Measurements from ENCODE around the gene FCRL3. TPM values are rescaled to one million over a fixed set of nuclear protein-coding genes. Genes with fewer than 3 reads are reported as not detected.
"Not testable (repeated sequence)": the region's sequence is repeated elsewhere in the genome, so short reads cannot be mapped to it uniquely, and the experiment has no call there.

Gene FCRL3
- polyA plus RNA-seq (2012; ENCODE audit: insufficient read depth, insufficient read length, low read depth), result not detected

DNA sequence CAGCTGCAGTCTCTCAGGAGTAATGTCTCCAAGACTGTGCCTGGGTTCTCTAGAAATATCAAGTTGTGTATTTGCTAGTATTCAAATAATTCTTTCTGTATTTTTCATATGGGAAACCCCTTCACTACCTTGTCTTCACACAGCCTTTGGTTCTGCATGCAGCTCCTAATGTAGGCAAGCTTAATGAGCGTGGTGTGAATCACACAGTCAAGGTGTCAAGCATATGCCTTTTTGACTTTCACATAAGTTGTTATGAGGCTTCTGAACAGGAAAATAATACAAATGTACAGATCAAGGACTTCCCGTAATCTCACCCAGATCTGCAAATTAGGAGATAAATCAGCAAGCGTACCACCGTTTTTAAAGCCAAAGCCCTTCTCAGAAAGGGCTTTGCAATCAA, at the start of gene FCRL3:
Gene FCRL3 (minus strand): TSS at position 38 of the 400 bp plus-strand sequence. CDS start 280 bp downstream, outside the sequence.
- Histone ChIP-seq H3K4me1 (no peaks in the 10 kb centered on the region), H3K36me3 (no peaks in the 10 kb centered on the region), H3K4me3 (ENCODE audit: low read depth, low read length) (no peak within 1 kb of the TSS), H3K9me3 (no peaks in the 10 kb centered on the region), H3K27me3 (no peaks in the 10 kb centered on the region)
- DNase-seq, result no peak
- TF ChIP-seq, protein P1, sequence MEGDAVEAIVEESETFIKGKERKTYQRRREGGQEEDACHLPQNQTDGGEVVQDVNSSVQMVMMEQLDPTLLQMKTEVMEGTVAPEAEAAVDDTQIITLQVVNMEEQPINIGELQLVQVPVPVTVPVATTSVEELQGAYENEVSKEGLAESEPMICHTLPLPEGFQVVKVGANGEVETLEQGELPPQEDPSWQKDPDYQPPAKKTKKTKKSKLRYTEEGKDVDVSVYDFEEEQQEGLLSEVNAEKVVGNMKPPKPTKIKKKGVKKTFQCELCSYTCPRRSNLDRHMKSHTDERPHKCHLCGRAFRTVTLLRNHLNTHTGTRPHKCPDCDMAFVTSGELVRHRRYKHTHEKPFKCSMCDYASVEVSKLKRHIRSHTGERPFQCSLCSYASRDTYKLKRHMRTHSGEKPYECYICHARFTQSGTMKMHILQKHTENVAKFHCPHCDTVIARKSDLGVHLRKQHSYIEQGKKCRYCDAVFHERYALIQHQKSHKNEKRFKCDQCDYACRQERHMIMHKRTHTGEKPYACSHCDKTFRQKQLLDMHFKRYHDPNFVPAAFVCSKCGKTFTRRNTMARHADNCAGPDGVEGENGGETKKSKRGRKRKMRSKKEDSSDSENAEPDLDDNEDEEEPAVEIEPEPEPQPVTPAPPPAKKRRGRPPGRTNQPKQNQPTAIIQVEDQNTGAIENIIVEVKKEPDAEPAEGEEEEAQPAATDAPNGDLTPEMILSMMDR (IDR thresholded peaks at IDR 0.05; ENCODE audit: low read depth, low read length), result no peak

GRCh38 chr1:157748262-157748817, 47.8 kb upstream of the FCRL3 start:
- DNase-seq, result no peak
- no peak overlapping the region for H3K4me3 ChIP-seq (ENCODE audit: low read depth, low read length)
- no peaks in the 10 kb centered on the region for H3K36me3 ChIP-seq
- no peaks in the 10 kb centered on the region for H3K4me1 ChIP-seq
- no peaks in the 10 kb centered on the region for H3K9me3 ChIP-seq
- H3K27me3 ChIP-seq, result no peaks in the 10 kb centered on the region
- TF ChIP-seq, protein P1 (IDR thresholded peaks at IDR 0.05; ENCODE audit: low read depth, low read length), result no peak

- H3K27me3 ChIP-seq, result no peaks in the 10 kb centered on the region
- DNase-seq, result no peak
- H3K36me3 ChIP-seq, result no peaks in the 10 kb centered on the region
- TF ChIP-seq, protein P1 (IDR thresholded peaks at IDR 0.05; ENCODE audit: low read depth, low read length), result no peak
- H3K4me1 ChIP-seq, result no peaks in the 10 kb centered on the region
- no peak overlapping the region for H3K4me3 ChIP-seq (ENCODE audit: low read depth, low read length)
- H3K9me3 ChIP-seq, result no peaks in the 10 kb centered on the region
Observed at GRCh38 chr1:157739229-157739901, 38.8 kb upstream of the FCRL3 start.

GRCh38 chr1:157735991-157736390, 35.4 kb upstream of the FCRL3 start:
- not testable (repeated sequence) for H3K4me1 ChIP-seq

DNA sequence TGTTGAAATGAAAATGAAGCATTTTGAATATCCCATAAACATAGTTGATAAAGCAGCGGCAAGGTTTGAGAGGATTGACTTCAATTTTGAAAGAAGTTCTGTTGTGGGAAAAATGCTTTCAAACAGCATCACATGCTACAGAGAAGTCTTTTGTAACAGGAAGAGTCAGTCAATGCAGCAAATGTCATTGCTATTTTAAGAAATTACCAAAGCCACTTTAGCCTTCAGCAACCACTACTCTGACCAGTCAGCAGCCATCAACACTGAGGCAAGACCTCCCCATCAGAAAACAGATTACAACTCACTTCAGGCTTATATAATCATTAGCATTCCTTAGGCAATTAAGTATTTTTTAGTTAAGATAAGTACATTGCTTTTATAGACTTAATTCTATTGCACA, 33.8 kb upstream of the FCRL3 start:
- Histone ChIP-seq H3K4me3 (ENCODE audit: low read depth, low read length) (no peak overlapping the region), H3K27me3 (no peaks in the 10 kb centered on the region), H3K36me3 (no peaks in the 10 kb centered on the region), H3K4me1 (no peaks in the 10 kb centered on the region), H3K9me3 (no peaks in the 10 kb centered on the region)
- TF ChIP-seq, protein P1 (IDR thresholded peaks at IDR 0.05; ENCODE audit: low read depth, low read length), result no peak
- DNase-seq, result no peak

More at GRCh38 chr1:157735991-157736390, 35.4 kb upstream of the FCRL3 start:
- DNase-seq; H3K36me3 ChIP-seq; H3K9me3 ChIP-seq; H3K27me3 ChIP-seq; H3K4me3 ChIP-seq (ENCODE audit: low read depth, low read length): not testable (repeated sequence)

DNA sequence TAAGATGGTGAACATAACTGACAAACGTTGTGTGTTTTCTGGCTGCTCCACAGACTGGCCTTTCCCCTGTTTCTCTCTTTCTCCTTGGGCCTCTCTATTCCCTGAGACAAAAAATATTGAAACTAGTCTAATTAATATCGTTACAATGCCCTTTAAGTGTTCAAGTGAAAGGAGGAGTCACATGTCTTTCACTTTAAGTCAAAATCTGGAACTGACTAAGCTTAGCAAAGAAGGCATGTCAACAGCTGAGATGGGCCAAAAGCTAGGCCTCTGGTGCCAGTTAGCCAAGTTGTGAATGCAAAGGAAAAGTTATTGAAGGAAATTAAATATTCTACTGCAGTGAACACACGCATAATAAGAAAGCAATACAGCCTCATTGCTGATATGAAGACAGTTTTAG, 32.2 kb upstream of the FCRL3 start:
- no peaks in the 10 kb centered on the region for H3K4me1 ChIP-seq
- no peaks in the 10 kb centered on the region for H3K9me3 ChIP-seq
- DNase-seq, result no peak
- no peak overlapping the region for H3K4me3 ChIP-seq (ENCODE audit: low read depth, low read length)
- TF ChIP-seq, protein P1 (IDR thresholded peaks at IDR 0.05; ENCODE audit: low read depth, low read length), result no peak
- no peaks in the 10 kb centered on the region for H3K36me3 ChIP-seq
- H3K27me3 ChIP-seq, result no peaks in the 10 kb centered on the region
